CD8-positive, alpha-beta memory T cell (primary cell): ENCODE data around the gene TTC23L. TPM values are rescaled to one million over a fixed set of nuclear protein-coding genes. Genes with fewer than 3 reads are reported as not detected.

Source experiments
- CTCF ChIA-PET: fragments of 350-600 bp; sonication (Branson Sonifier 250); formaldehyde crosslinking; loops from one replicate; lab custom pipeline; 2021; ENCODE audit warnings: antibody characterized with exemption; lab: Charles Lee
- POLR2A ChIA-PET: fragments of 350-600 bp; sonication (Branson Sonifier 250); formaldehyde crosslinking; loops from one replicate; lab custom pipeline; 2021; ENCODE audit warnings: antibody characterized with exemption; lab: Charles Lee
- DNase-seq, 5 donors: peaks; one replicate each; pipeline versions ENCODE4 v3.0.0 to v3.0.0-alpha.2; 2020 to 2022; ENCODE audit warnings: mixed read lengths in 1 of 5
- H3K27ac ChIP-seq: one replicate; pipeline ENCODE4 v1.7.0; 2013; ENCODE audit warnings: low read depth, mild to moderate bottlenecking, low read length, moderate library complexity
- H3K27me3 ChIP-seq: 2 replicates; pipeline ENCODE4 v1.7.0; 2013; ENCODE audit warnings: low read length, mild to moderate bottlenecking; ENCODE audit not compliant: insufficient read depth, poor library complexity, severe bottlenecking
- H3K36me3 ChIP-seq: 2 replicates; pipeline ENCODE4 v1.7.0; 2013; ENCODE audit warnings: mild to moderate bottlenecking, low read length, moderate library complexity; ENCODE audit not compliant: insufficient read depth
- H3K4me1 ChIP-seq: 2 replicates; pipeline ENCODE4 v1.7.0; 2013; ENCODE audit warnings: mild to moderate bottlenecking, low read length, moderate library complexity; ENCODE audit not compliant: insufficient read depth
- H3K4me3 ChIP-seq: 2 replicates; pipeline ENCODE4 v1.7.0; 2013; ENCODE audit warnings: mild to moderate bottlenecking, low read length
- H3K9me3 ChIP-seq: 2 replicates; pipeline ENCODE4 v1.7.0; 2013; ENCODE audit warnings: mild to moderate bottlenecking, low read length
- H3K27ac Mint-ChIP-seq, 8 donors: one replicate each; pipeline ENCODE4 v1.8.0; 2020 to 2021; ENCODE audit warnings: mixed read lengths in 8 of 8, mild to moderate bottlenecking in 6 of 8, inconsistent platforms in 3 of 8, moderate library complexity in 3 of 8
- H3K27me3 Mint-ChIP-seq, 2 donors: one replicate each; pipeline ENCODE4 v1.8.0; 2020 to 2021; ENCODE audit warnings: mixed read lengths in 2 of 2, mild to moderate bottlenecking in 1 of 2, moderate library complexity in 1 of 2
- H3K36me3 Mint-ChIP-seq, 3 donors: one replicate each; pipeline ENCODE4 v1.8.0; 2020 to 2021; ENCODE audit warnings: mixed read lengths in 3 of 3, inconsistent platforms in 1 of 3, mild to moderate bottlenecking in 1 of 3
- H3K4me1 Mint-ChIP-seq, 3 donors: one replicate each; pipeline ENCODE4 v1.8.0; 2020 to 2021; ENCODE audit warnings: mixed read lengths in 3 of 3, inconsistent platforms in 1 of 3, mild to moderate bottlenecking in 1 of 3
- H3K4me3 Mint-ChIP-seq, 7 donors: one replicate each; pipeline ENCODE4 v1.8.0; 2020 to 2021; ENCODE audit warnings: mixed read lengths in 7 of 7, mild to moderate bottlenecking in 6 of 7, moderate library complexity in 4 of 7, inconsistent platforms in 2 of 7
- H3K9me3 Mint-ChIP-seq, 5 donors: one replicate each; pipeline ENCODE4 v1.8.0; 2020 to 2022; ENCODE audit warnings: mixed read lengths in 5 of 5, mild to moderate bottlenecking in 3 of 5, moderate library complexity in 2 of 5, inconsistent platforms in 1 of 5
- polyA plus RNA-seq: library from polyadenylated mRNA; unstranded; fragments of 300-500 nt; fragmentation: Illumina TruSeq; gene quantifications from one replicate; pipeline ENCODE4 v1.2.3, GENCODE V29; 2021
- total RNA-seq, 2 experiments: library from RNA; stranded (reverse); gene quantifications; one replicate each; pipeline ENCODE4 v1.2.3, GENCODE V29; 2021

TTC23L gene
- total and polyA plus RNA-seq, 3 experiments from 2014 or later = 0.24 to 0.63 TPM; not detected in 1

DNA sequence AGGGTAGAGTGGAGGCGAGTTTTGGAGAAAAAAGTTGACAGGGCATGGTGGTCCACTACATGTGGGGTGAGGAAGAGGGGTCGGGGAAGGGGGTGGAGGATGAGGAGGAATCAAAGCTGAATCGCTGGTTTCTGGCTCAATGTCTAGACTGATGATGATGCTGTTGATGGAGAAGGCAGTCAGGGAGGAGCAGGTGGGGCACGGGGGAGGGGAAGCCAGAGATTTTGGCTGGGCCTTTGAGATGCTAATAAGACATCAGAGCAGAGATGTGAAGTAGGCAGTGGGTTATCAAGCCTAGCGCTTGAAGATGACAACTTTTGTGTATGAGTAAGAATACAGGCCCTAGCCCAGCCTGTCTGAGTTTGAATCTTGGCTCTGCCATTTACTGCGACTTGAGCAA, 32.4 kb upstream of the TTC23L start:
- POLR2A ChIA-PET = no interaction called here
- CTCF ChIA-PET = no interaction called here

DNA sequence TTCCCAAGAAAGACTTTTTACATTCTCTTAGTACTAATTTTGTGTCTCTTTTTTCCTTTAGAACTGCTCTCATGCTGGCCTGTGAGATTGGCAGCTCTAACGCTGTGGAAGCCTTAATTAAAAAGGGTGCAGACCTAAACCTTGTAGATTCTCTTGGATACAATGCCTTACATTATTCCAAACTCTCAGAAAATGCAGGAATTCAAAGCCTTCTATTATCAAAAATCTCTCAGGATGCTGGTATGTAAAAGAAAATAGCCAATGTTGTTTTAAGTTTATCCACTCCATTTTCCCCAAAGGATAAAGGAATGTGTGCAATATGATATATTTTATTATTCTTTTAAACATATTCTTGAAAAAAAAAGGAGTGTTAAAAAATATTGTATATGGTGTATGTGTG, 27.3 kb upstream of the TTC23L start:
- Mint-ChIP-seq H3K9me3 (no peaks in the 10 kb centered on the region), H3K4me3 (no peak overlapping the region), H3K27ac (no peak overlapping the region), H3K4me1 (no peaks in the 10 kb centered on the region), H3K36me3 (no peaks in the 10 kb centered on the region), H3K27me3 (peaks cover 4 to 18% of the 10 kb centered on the region in 2 donors)
- ChIA-PET POLR2A (no interaction called here), CTCF (no interaction called here)
- DNase-seq = no peak
- Histone ChIP-seq H3K36me3 (no peaks in the 10 kb centered on the region), H3K27me3 (no peaks in the 10 kb centered on the region), H3K9me3 (no peaks in the 10 kb centered on the region), H3K4me3 (no peak overlapping the region), H3K4me1 (no peaks in the 10 kb centered on the region), H3K27ac (no peak overlapping the region)

More for the DNA sequence above, 32.4 kb upstream of the TTC23L start:
- Histone ChIP-seq H3K9me3 (no peaks in the 10 kb centered on the region), H3K4me1 (no peaks in the 10 kb centered on the region), H3K27me3 (no peaks in the 10 kb centered on the region), H3K4me3 (no peak overlapping the region), H3K27ac (no peak overlapping the region), H3K36me3 (no peaks in the 10 kb centered on the region)
- H3K27ac Mint-ChIP-seq = no peak overlapping the region
- no peak for DNase-seq
- H3K4me1 Mint-ChIP-seq = no peaks in the 10 kb centered on the region
- H3K9me3 Mint-ChIP-seq = no peaks in the 10 kb centered on the region
- no peaks in the 10 kb centered on the region for H3K36me3 Mint-ChIP-seq
- H3K4me3 Mint-ChIP-seq = no peak overlapping the region
- peaks cover 3 to 14% of the 10 kb centered on the region in 2 donors for H3K27me3 Mint-ChIP-seq

DNA sequence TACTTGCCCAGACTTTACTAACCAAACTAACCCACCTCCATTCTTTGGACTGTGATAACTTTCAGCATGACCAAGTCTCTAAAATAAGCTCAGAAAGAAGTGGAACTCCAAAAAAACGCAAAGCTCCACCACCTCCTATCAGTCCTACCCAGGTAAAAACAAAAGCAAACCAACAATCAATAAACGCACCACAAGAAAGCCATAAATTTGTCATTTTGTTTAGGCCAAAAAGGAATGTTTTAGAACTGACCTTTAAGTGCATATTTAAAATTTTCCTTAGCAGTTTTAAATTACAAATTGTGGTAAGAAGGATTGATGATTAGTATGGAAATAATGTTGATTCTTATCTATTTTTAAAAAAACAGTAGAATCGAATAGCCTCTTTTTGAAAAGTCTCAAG, 25.5 kb upstream of the TTC23L start:
- Histone ChIP-seq H3K27ac (no peak overlapping the region), H3K36me3 (no peaks in the 10 kb centered on the region), H3K4me3 (no peak overlapping the region), H3K4me1 (no peaks in the 10 kb centered on the region), H3K9me3 (no peaks in the 10 kb centered on the region), H3K27me3 (no peaks in the 10 kb centered on the region)
- ChIA-PET CTCF (no interaction called here), POLR2A (no interaction called here)
- Mint-ChIP-seq H3K27ac (no peak overlapping the region), H3K4me3 (no peak overlapping the region), H3K4me1 (no peaks in the 10 kb centered on the region), H3K36me3 (no peaks in the 10 kb centered on the region), H3K9me3 (no peaks in the 10 kb centered on the region), H3K27me3 (peaks cover 2 to 19% of the 10 kb centered on the region in 2 donors)
- no peak for DNase-seq

DNA sequence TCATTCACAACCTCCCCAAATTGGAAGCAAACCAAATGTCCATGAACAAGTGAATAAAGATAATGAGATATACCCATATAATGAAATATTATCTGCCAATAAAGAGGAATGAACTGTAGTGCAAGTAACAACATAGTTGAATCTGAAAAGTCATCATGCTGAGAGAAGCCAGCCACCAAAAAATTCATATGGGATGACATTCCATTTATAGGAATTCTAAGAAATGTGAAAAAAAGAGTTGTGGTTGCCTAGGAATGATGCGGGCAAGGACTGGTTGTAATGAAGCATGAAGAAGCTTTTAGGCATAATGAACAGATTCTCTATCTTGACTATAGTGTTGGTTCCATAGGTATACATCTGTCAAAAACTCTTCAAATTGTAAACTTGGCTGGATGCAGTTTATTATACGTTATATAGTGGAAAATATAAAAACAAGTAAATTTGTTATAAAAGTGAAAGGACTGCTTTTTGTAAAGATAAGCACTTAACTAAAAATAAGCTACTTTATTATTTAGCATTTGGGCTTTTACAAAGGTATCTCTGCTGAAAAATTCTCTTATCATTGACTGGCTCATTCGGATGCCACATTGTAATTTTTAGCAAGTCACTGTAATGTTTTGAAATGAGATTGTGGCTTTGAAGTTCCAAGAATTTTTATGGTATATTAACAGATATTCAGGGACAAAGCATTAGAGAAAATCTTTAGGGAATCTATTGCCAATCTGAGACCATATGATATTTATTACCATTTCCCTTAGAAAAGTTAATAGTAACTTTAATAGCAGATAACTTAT, 21.2 kb upstream of the TTC23L start:
- no peak overlapping the region for H3K4me3 ChIP-seq
- Mint-ChIP-seq H3K36me3 (no peaks in the 10 kb centered on the region), H3K9me3 (no peaks in the 10 kb centered on the region), H3K27ac (no peak overlapping the region), H3K27me3 (peaks cover 2 to 21% of the 10 kb centered on the region in 2 donors), H3K4me1 (no peaks in the 10 kb centered on the region), H3K4me3 (no peak overlapping the region)
- H3K4me1 ChIP-seq = no peaks in the 10 kb centered on the region
- no peaks in the 10 kb centered on the region for H3K9me3 ChIP-seq
- POLR2A ChIA-PET = no interaction called here
- no peaks in the 10 kb centered on the region for H3K27me3 ChIP-seq
- no peaks in the 10 kb centered on the region for H3K36me3 ChIP-seq
- CTCF ChIA-PET = no interaction called here
- DNase-seq = no peak
- H3K27ac ChIP-seq = no peak overlapping the region

DNA sequence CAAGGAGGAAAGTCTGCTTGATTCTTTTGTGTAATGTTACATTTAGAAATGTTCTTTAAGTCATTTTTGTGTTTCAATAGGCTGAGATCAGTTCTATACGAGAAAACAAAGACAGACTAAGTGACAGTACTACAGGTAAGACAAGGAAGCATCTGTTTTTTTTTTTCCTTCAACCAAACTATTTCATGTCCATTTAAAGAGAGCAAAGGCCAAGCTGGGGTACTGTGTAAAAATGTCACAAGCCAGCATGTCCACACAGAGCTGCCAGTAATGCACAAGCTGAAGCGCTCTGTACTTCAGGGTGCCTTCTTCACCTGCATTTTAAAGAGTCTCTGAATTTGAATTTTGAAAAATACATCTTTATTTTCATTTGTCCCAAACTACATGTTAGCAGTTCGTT, 20.2 kb upstream of the TTC23L start:
- Histone ChIP-seq H3K9me3 (no peaks in the 10 kb centered on the region), H3K36me3 (no peaks in the 10 kb centered on the region), H3K4me3 (no peak overlapping the region), H3K27me3 (no peaks in the 10 kb centered on the region), H3K27ac (no peak overlapping the region), H3K4me1 (no peaks in the 10 kb centered on the region)
- Mint-ChIP-seq H3K36me3 (no peaks in the 10 kb centered on the region), H3K27me3 (peaks cover 7 to 22% of the 10 kb centered on the region in 2 donors), H3K4me1 (no peaks in the 10 kb centered on the region), H3K4me3 (no peak overlapping the region), H3K27ac (no peak overlapping the region), H3K9me3 (no peaks in the 10 kb centered on the region)
- POLR2A ChIA-PET = no interaction called here
- CTCF ChIA-PET = no interaction called here
- no peak for DNase-seq

DNA sequence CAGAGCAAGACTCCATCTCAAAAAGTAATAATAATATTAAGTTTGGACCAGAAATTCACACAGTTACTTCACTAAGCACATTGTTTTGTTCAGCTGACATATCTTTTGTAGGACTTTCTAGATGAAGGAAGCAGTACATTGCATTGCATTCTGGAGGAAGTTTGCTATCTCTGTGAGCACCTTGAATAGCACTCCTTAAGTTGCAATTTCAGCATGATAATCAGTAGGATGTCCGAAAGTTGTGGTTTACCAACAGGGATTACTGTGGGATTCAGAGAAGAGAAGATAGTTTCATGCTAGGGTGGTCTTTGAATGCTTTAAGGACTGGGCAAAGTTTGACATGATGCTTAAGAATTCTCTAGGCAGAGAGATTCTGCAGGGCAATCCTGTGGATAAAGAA, 18.4 kb upstream of the TTC23L start:
- POLR2A ChIA-PET = no interaction called here

DNA sequence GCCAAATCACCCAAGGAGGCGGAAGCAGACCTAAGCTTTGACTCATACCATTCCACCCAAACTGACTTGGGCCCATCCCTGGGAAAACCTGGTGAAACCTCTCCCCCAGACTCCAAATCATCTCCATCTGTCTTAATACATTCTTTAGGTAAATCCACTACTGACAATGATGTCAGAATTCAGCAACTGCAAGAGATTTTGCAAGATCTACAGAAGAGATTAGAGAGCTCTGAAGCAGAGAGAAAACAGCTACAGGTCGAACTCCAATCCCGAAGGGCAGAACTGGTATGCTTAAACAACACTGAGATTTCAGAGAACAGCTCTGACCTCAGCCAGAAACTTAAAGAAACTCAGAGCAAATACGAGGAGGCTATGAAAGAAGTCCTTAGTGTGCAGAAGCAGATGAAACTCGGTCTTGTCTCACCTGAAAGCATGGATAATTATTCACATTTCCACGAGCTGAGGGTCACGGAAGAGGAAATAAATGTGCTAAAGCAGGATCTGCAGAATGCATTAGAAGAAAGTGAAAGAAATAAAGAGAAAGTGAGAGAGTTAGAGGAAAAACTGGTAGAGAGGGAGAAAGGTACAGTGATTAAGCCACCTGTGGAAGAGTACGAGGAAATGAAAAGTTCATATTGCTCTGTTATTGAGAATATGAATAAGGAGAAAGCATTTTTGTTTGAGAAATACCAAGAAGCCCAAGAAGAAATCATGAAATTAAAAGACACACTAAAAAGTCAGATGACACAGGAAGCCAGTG, 15.8 kb upstream of the TTC23L start:
- H3K4me1 Mint-ChIP-seq = no peaks in the 10 kb centered on the region
- ChIA-PET POLR2A (no interaction called here), CTCF (no interaction called here)
- no peaks in the 10 kb centered on the region for H3K36me3 ChIP-seq
- DNase-seq = no peak
- no peaks in the 10 kb centered on the region for H3K9me3 ChIP-seq
- no peaks in the 10 kb centered on the region for H3K4me1 ChIP-seq
- H3K36me3 Mint-ChIP-seq = no peaks in the 10 kb centered on the region
- H3K4me3 ChIP-seq = no peak overlapping the region
- peaks cover 12 to 42% of the 10 kb centered on the region in 2 donors for H3K27me3 Mint-ChIP-seq
- no peak overlapping the region for H3K4me3 Mint-ChIP-seq
- no peak overlapping the region for H3K27ac ChIP-seq
- no peaks in the 10 kb centered on the region for H3K9me3 Mint-ChIP-seq
- no peak overlapping the region for H3K27ac Mint-ChIP-seq
- no peaks in the 10 kb centered on the region for H3K27me3 ChIP-seq

More for the DNA sequence above, 18.4 kb upstream of the TTC23L start:
- no peaks in the 10 kb centered on the region for H3K4me1 Mint-ChIP-seq
- H3K36me3 Mint-ChIP-seq = no peaks in the 10 kb centered on the region
- DNase-seq = no peak
- H3K27me3 Mint-ChIP-seq = peaks cover 10 to 27% of the 10 kb centered on the region in 2 donors
- Histone ChIP-seq H3K4me3 (no peak overlapping the region), H3K9me3 (no peaks in the 10 kb centered on the region), H3K4me1 (no peaks in the 10 kb centered on the region), H3K27me3 (no peaks in the 10 kb centered on the region), H3K27ac (no peak overlapping the region), H3K36me3 (no peaks in the 10 kb centered on the region)
- H3K4me3 Mint-ChIP-seq = no peak overlapping the region
- H3K9me3 Mint-ChIP-seq = no peaks in the 10 kb centered on the region
- H3K27ac Mint-ChIP-seq = no peak overlapping the region
- CTCF ChIA-PET = no interaction called here

DNA sequence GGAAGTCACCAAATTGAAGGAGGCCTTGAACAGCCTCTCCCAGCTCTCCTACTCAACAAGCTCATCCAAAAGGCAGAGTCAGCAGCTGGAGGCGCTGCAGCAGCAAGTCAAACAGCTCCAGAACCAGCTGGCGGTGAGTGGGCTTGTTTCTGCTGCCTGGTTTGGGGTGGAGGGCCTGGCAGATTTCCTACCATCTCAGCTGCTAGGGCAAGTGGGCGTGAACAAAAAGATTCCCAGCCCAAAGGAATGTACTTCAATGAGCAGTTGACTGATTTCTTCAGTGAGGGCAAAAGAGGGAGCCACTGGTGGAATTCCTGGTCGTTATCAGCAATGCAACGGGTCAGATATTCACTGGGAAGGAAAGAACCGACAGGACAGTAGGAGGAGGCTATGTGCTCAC, 12.6 kb upstream of the TTC23L start:
- POLR2A ChIA-PET = no interaction called here

More for the DNA sequence above, 12.6 kb upstream of the TTC23L start:
- no peak overlapping the region for H3K27ac ChIP-seq
- no peak overlapping the region for H3K4me3 ChIP-seq
- CTCF ChIA-PET = no interaction called here
- H3K4me3 Mint-ChIP-seq = no peak overlapping the region
- no peaks in the 10 kb centered on the region for H3K4me1 Mint-ChIP-seq
- H3K36me3 ChIP-seq = no peaks in the 10 kb centered on the region
- H3K9me3 ChIP-seq = no peaks in the 10 kb centered on the region
- H3K4me1 ChIP-seq = no peaks in the 10 kb centered on the region
- H3K36me3 Mint-ChIP-seq = no peaks in the 10 kb centered on the region
- H3K27ac Mint-ChIP-seq = no peak overlapping the region
- H3K27me3 Mint-ChIP-seq = peaks cover 12 to 40% of the 10 kb centered on the region in 2 donors
- H3K9me3 Mint-ChIP-seq = no peaks in the 10 kb centered on the region
- H3K27me3 ChIP-seq = no peaks in the 10 kb centered on the region
- no peak for DNase-seq
